Measurements from ENCODE around the gene FITM1. TPM values are rescaled to one million over a fixed set of nuclear protein-coding genes. Genes with fewer than 3 reads are reported as not detected.

Gene FITM1
- total and polyA plus RNA-seq, 12 donors: 77.0 to 247 (median 131) TPM

DNA sequence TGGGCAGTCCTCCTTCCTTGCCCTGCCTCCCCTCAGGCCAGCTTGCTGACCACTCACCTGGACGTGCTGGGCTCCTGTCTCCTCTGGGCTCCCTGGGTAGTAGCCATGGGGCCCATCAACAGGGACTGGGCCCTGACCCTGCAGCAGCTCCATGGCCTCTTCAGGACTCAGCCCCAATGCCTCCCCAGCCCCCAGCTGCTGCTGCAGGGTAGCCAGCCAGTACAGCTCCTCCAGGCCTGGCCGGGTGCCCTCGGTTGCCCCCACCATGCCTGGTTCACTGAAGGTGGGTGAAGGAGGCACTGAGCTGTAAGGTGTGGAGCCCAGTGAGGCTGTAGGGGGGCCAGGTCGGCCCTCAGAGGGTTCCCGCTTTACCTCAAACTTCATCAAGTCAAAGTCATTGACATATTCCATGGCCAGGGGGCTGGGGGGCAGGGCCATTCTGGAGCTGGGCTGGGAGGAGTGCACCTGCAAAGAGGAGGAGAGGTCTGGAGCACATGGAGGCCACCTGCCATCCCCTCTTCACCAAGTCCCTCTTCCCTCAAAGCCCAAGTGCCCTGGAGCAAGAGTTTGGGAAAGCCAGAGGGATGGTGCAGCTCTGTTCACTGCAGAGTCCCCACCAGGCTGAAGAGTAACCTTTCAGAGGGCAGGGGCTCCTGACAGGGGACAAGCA, 47.9 kb upstream of the FITM1 start:
- no peak for DNase-seq
- H3K9me3 ChIP-seq: no peaks in the 10 kb centered on the region
- TF ChIP-seq, protein P1, sequence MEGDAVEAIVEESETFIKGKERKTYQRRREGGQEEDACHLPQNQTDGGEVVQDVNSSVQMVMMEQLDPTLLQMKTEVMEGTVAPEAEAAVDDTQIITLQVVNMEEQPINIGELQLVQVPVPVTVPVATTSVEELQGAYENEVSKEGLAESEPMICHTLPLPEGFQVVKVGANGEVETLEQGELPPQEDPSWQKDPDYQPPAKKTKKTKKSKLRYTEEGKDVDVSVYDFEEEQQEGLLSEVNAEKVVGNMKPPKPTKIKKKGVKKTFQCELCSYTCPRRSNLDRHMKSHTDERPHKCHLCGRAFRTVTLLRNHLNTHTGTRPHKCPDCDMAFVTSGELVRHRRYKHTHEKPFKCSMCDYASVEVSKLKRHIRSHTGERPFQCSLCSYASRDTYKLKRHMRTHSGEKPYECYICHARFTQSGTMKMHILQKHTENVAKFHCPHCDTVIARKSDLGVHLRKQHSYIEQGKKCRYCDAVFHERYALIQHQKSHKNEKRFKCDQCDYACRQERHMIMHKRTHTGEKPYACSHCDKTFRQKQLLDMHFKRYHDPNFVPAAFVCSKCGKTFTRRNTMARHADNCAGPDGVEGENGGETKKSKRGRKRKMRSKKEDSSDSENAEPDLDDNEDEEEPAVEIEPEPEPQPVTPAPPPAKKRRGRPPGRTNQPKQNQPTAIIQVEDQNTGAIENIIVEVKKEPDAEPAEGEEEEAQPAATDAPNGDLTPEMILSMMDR (IDR thresholded peaks at IDR 0.05): no peak
- no peak overlapping the region for H3K4me3 ChIP-seq
- no peak overlapping the region for H3K27ac ChIP-seq
- no peak for ATAC-seq
- H3K4me1 ChIP-seq: peaks cover 0 to 12% (median 6%) of the 10 kb centered on the region in 9 donors
- intact Hi-C loops (cut with DNase I): loop anchor here in 1 of 10 donors (10.0 kb wide), 1 partner anchor 98 kb away; the partner anchor contains the start of gene DHRS4L2
- H3K27me3 ChIP-seq: peaks cover 0 to 39% (median 4%) of the 10 kb centered on the region in 7 donors
- 92 to 93% methylated on average over 5 of the region's 5 CpGs for WGBS, 2 donors
- H3K36me3 ChIP-seq: no peaks in the 10 kb centered on the region

DNA sequence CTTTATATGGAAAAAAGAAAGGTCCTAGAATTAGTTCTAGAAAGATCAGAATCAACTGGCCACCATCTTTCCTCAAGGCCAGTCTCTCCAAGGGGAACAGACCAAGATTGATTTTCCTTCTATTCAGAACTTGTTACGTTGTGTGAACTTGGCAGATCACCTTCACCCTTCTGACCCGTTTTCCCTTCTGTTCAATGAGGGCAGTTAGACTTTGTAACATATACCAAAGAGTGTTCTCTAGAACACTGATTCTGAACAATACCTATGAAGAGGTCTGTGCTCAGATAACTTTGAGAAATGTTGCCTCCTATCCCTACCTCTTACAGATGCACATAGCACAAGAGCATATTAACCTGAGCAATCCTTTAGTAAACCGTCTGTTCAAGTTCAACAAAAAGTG, 47.0 kb upstream of the FITM1 start:
- DNase-seq (no peak), ATAC-seq (no peak)
- peaks cover 0 to 12% (median 6%) of the 10 kb centered on the region in 9 donors for H3K4me1 ChIP-seq
- TF ChIP-seq, protein P1 (IDR thresholded peaks at IDR 0.05): no peak
- no peak overlapping the region for H3K27ac ChIP-seq
- no peak overlapping the region for H3K4me3 ChIP-seq
- peaks cover 0 to 39% (median 4%) of the 10 kb centered on the region in 7 donors for H3K27me3 ChIP-seq
- WGBS, 2 donors: 90 to 92% methylated on average over 3 of the region's 3 CpGs
- no peaks in the 10 kb centered on the region for H3K9me3 ChIP-seq
- intact Hi-C loops (cut with DNase I): loop anchor here in 1 of 10 donors (10.0 kb wide), 1 partner anchor 99 kb away; the partner anchor contains the start of gene DHRS4L2
- no peaks in the 10 kb centered on the region for H3K36me3 ChIP-seq

DNA sequence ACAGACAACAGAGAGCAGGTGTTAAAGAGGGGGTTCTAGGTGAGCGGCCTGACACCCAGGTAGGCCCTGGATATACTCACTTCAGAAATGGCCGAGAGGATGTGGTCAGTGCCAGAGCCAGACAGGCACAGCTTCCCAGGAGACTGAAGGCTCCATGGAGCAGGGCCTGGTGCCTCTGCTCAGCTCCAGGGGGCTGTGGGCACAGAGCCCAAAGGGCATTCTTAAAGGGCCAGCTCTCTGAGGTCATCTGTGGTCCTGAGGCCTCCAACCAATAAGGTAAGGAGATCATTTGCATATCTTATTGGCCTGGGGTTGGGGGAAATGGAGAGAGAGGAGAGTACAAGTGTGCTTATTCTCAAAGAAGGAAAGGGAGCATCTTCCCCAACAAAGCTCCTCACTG, 46.0 kb upstream of the FITM1 start:
- Histone ChIP-seq H3K9me3 (no peaks in the 10 kb centered on the region), H3K36me3 (no peaks in the 10 kb centered on the region), H3K4me1 (peaks cover 0 to 12% (median 6%) of the 10 kb centered on the region in 9 donors), H3K27me3 (peaks cover 0 to 36% (median 4%) of the 10 kb centered on the region in 7 donors), H3K27ac (no peak overlapping the region), H3K4me3 (no peak overlapping the region)
- 94 to 95% methylated on average over 2 of the region's 2 CpGs for WGBS, 2 donors
- intact Hi-C loops (cut with DNase I): loop anchor here in 1 of 10 donors (10.0 kb wide), 1 partner anchor 100 kb away; the partner anchor contains the start of gene DHRS4L2
- DNase-seq: no peak
- ATAC-seq: no peak
- TF ChIP-seq, protein P1 (IDR thresholded peaks at IDR 0.05): no peak

DNA sequence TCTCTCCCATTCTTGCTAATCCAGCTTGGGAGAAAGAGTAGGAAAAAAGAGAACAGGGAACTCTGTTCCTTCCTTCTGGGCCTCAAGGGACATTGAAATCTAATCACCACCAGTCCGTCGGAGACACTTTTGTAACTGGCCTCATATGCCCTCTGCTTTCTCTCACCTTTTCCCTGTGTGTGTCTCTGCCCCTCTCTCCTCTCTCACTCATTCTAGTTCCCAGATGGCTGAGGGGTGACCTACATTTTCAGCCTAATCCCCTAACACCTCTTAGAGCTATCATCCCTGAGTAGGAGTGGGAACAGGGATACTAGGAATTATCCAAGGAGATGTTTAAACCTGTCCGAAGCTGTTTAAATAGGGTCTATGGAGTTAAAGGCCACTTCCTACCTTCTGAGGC, 45.2 kb upstream of the FITM1 start:
- Histone ChIP-seq H3K36me3 (no peaks in the 10 kb centered on the region), H3K27ac (no peak overlapping the region), H3K4me3 (no peak overlapping the region), H3K27me3 (peaks cover 0 to 29% (median 4%) of the 10 kb centered on the region in 7 donors), H3K9me3 (no peaks in the 10 kb centered on the region), H3K4me1 (peaks cover 0 to 12% (median 6%) of the 10 kb centered on the region in 9 donors)
- DNase-seq (no peak), ATAC-seq (no peak)
- WGBS, 2 donors: 72 to 77% methylated on average over 3 of the region's 3 CpGs
- TF ChIP-seq, protein P1 (IDR thresholded peaks at IDR 0.05): no peak
- intact Hi-C loops (cut with DNase I): loop anchor here in 1 of 10 donors (10.0 kb wide), 1 partner anchor 100 kb away; the partner anchor contains the start of gene DHRS4L2
